Dermis lymphatic vessel endothelial cell (primary cell): ENCODE measurements around the gene CCDC86. TPM values are rescaled to one million over a fixed set of nuclear protein-coding genes. Genes with fewer than 3 reads are reported as not detected.

Experiments
- total RNA-seq: library from RNA; depleted of rRNA; stranded (reverse); fragments of >200 nt; gene quantifications from 2 replicates; pipeline ENCODE4 v1.2.1, GENCODE V29; 2014

Gene CCDC86, protein sequence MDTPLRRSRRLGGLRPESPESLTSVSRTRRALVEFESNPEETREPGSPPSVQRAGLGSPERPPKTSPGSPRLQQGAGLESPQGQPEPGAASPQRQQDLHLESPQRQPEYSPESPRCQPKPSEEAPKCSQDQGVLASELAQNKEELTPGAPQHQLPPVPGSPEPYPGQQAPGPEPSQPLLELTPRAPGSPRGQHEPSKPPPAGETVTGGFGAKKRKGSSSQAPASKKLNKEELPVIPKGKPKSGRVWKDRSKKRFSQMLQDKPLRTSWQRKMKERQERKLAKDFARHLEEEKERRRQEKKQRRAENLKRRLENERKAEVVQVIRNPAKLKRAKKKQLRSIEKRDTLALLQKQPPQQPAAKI
- total RNA-seq: 6.4 and 13.7 TPM in 2 replicates

DNA sequence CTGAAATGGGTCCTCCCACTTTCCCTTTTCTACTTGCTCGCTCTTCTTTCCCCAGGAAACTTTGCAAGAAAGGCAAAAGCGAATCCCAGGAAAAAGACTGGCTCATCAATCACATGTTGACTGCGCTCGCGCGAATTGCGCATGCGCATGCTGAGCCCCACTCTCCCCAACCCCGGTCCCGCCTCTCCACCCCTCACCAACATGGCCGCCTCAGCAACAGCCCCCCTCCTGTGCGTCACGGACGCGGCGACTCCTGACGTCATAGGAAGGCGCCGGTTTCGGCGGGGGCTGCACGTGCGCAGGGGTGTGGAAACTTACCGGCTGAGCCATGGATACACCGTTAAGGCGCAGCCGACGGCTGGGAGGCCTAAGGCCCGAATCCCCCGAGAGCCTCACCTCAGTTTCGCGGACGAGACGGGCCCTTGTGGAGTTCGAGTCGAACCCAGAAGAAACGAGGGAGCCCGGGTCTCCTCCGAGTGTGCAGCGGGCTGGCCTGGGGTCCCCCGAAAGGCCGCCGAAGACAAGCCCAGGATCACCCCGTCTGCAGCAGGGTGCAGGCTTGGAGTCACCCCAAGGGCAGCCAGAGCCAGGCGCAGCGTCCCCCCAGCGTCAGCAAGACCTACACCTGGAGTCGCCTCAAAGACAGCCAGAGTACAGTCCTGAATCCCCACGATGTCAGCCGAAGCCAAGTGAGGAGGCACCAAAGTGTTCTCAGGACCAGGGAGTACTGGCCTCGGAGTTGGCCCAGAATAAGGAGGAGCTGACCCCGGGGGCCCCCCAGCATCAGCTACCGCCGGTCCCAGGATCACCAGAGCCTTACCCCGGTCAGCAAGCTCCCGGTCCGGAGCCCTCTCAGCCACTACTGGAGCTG, at the start of gene CCDC86:
CCDC86 (plus strand) TSS at position 317 of the 871 bp plus-strand sequence; CDS start at position 329, 12 bp downstream.

DNA sequence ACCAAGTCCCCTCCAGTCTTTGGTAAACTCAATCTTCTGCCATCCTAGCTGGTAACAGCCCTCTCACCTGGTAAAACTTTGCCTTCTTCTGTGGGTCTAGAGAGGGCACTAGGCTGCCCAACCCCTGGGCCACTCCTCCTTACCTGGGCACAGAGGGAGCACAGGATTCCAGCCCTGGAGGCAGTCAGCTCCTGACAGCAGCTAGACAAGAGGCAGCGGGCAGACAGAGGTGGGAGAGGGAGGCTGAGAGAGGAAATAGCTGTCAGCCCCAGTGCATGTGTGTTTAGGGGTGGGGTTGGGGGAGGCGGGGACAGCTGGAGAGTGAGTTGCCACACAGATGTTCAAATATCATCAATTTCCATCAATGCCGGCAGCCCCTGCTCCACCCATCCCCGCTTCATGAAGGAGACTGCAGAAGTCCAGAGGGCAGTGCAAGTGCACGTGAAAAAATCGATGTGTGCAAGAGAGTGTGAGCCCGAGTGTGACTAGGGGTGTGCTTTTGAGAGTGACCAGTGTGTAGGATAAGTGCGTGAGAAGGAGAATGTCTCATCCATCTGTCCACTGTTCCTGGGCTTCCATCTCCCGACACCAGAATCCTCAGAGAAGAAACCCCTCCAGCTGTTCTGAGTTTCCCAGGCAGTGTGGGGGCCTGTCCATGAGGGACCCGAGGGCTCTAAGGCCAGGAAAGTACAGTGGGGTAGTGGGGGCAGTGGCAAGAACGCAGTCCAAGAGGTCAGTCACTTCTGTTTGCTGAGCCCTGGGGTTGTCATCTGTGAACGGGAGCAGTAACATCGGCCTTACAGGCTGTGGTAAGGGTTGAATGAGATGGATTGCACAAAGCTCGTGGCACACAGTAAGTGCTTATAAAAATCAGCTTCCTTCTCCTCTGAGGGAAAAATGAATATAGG, 14.1 kb downstream of the CCDC86 start, which contains the start of gene PTGDR2:
PTGDR2 (minus strand) TSS at position 225 of the 908 bp plus-strand sequence. CDS start 2,228 bp downstream, outside the sequence.

DNA sequence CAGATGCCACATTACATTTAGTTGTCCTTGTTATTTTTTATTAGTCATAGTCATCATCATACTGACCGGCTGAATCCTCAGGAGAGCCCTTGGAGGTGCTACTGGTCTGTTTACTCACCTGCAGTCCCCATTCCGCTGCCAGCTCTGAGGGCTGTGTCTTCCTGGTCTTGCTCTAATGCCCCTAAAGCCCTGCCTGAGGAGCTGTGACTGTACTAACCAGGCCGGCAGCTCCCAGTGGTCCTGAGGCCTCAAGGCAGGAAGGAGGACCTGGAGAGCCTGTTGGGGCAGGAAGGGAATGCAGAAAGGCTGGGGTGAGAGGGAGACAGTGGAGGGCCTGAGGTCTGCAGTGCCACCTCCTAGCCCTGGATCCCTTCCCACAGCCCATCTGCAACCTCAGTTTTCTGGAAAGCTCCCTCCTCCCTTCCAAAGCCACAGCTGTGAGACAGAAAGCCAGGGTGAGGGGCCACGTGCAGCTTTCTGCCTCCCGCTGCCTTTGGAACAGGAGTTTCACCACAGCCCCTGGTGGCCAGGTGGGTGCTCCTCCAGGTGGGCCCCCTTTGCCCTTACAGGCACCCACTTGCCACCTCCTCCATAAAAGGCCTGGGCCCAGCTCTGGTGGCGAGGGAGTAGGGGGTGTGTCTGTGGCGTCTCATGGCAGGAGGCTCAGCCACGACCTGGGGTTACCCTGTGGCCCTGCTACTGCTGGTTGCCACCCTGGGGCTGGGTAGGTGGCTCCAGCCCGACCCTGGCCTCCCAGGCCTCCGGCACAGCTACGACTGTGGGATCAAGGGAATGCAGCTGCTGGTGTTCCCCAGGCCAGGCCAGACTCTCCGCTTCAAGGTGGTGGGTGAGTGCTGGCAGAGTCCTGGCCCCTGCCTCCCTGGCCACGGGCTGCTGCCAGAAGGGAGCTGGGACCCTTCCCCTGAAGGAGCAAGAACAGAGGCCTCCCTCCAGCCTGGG, 25.3 kb downstream of the CCDC86 start, which contains the start of gene ZP1:
ZP1 (plus strand) TSS at position 632 of the 960 bp plus-strand sequence; CDS start at position 652, 20 bp downstream.

Other genes with a start within 250 kb of the CCDC86 start
- gene MS4A8, start 142.5 kb upstream of the CCDC86 start, total RNA-seq: not detected in 2 replicates
- gene MS4A18, start 117.4 kb upstream of the CCDC86 start, total RNA-seq: not detected in 2 replicates
- 0.09 TPM in 1 of 2 replicates, not detected in the other for gene MS4A15, start 85.2 kb upstream of the CCDC86 start, total RNA-seq
- not detected in 2 replicates for gene MS4A10, start 56.8 kb upstream of the CCDC86 start, total RNA-seq
- under 0.01 TPM in 1 of 2 replicates, not detected in the other for gene PTGDR2, start 13.8 kb downstream of the CCDC86 start, total RNA-seq
- gene ZP1, start 25.4 kb downstream of the CCDC86 start, total RNA-seq: not detected in 2 replicates
- 49.7 and 61.8 TPM in 2 replicates for gene PRPF19, start 64.5 kb downstream of the CCDC86 start, total RNA-seq
- 78.5 and 86.1 TPM in 2 replicates for gene TMEM109, start 72.0 kb downstream of the CCDC86 start, total RNA-seq
- gene TMEM132A, start 82.3 kb downstream of the CCDC86 start, total RNA-seq: 61.3 and 76.5 TPM in 2 replicates
- gene SLC15A3, start 110.1 kb downstream of the CCDC86 start, total RNA-seq: 5.1 and 10.3 TPM in 2 replicates
- not detected in 2 replicates for gene CD6, start 129.6 kb downstream of the CCDC86 start, total RNA-seq